Neutrophil (primary cell): ENCODE results near the gene POLN.

Source experiments
- H3K27ac ChIP-seq: fragments of 200-600 bp; sonication (generic); 2 replicates; pipeline ENCODE4 v1.5.1; 2016; ENCODE audit warnings: mild to moderate bottlenecking, moderate library complexity
- H3K27me3 ChIP-seq: fragments of 200-600 bp; sonication (generic); 2 replicates; pipeline ENCODE4 v1.6.0; 2016; ENCODE audit warnings: mild to moderate bottlenecking
- H3K36me3 ChIP-seq: fragments of 200-600 bp; sonication (generic); 2 replicates; pipeline ENCODE4 v1.5.1; 2017
- H3K4me1 ChIP-seq, 2 experiments: fragments of 200-600 bp in 1 of 2; sonication (generic) in 1 of 2; 1 replicate in 1 of 2; 2 replicates in 1 of 2; pipeline versions ENCODE4 v1.5.1 to v1.6.1; 2013 to 2016; ENCODE audit warnings: low read depth in 1 of 2, low read length in 1 of 2, mild to moderate bottlenecking in 1 of 2, moderate library complexity in 1 of 2; ENCODE audit not compliant: control insufficient read depth in 1 of 2, insufficient read depth in 1 of 2
- H3K4me3 ChIP-seq, 2 experiments: fragments of 200-600 bp in 1 of 2; sonication (generic) in 1 of 2; 1 replicate in 1 of 2; 2 replicates in 1 of 2; pipeline ENCODE4 v1.5.1; 2013 to 2016; ENCODE audit warnings: low read depth in 1 of 2, low read length in 1 of 2, mild to moderate bottlenecking in 1 of 2, moderate library complexity in 1 of 2
- H3K9me3 ChIP-seq: fragments of 200-600 bp; sonication (generic); 2 replicates; pipeline ENCODE4 v1.5.1; 2016
- TF ChIP-seq, protein P1 (sequence below): fragments of 200-600 bp; sonication (generic); IDR thresholded peaks from 2 replicates; pipeline ENCODE4 v1.5.1; 2016; ENCODE audit warnings: antibody characterized with exemption

The POLN gene

GRCh38 chr4:2155246-2155645 is 86.7 kb downstream of the POLN start:
- Histone ChIP-seq H3K4me1 (no peaks in the 10 kb centered on the region), H3K27me3 (peaks cover 10% of the 10 kb centered on the region)

GRCh38 chr4:2154215-2154740 is 87.6 kb downstream of the POLN start:
- no peak overlapping the region for H3K27ac ChIP-seq
- H3K36me3 ChIP-seq, result no peaks in the 10 kb centered on the region
- H3K9me3 ChIP-seq, result no peaks in the 10 kb centered on the region
- no peaks in the 10 kb centered on the region for H3K4me1 ChIP-seq
- peaks cover 10% of the 10 kb centered on the region for H3K27me3 ChIP-seq
- H3K4me3 ChIP-seq, result no peak overlapping the region
- TF ChIP-seq, protein P1, sequence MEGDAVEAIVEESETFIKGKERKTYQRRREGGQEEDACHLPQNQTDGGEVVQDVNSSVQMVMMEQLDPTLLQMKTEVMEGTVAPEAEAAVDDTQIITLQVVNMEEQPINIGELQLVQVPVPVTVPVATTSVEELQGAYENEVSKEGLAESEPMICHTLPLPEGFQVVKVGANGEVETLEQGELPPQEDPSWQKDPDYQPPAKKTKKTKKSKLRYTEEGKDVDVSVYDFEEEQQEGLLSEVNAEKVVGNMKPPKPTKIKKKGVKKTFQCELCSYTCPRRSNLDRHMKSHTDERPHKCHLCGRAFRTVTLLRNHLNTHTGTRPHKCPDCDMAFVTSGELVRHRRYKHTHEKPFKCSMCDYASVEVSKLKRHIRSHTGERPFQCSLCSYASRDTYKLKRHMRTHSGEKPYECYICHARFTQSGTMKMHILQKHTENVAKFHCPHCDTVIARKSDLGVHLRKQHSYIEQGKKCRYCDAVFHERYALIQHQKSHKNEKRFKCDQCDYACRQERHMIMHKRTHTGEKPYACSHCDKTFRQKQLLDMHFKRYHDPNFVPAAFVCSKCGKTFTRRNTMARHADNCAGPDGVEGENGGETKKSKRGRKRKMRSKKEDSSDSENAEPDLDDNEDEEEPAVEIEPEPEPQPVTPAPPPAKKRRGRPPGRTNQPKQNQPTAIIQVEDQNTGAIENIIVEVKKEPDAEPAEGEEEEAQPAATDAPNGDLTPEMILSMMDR, result no peak

More at GRCh38 chr4:2155246-2155645, 86.7 kb downstream of the POLN start:
- no peak overlapping the region for H3K4me3 ChIP-seq
- no peak overlapping the region for H3K27ac ChIP-seq
- H3K9me3 ChIP-seq, result no peaks in the 10 kb centered on the region
- TF ChIP-seq, protein P1, result no peak
- H3K36me3 ChIP-seq, result no peaks in the 10 kb centered on the region

GRCh38 chr4:2151544-2151943 is 90.4 kb downstream of the POLN start:
- Histone ChIP-seq H3K9me3 (no peaks in the 10 kb centered on the region), H3K27ac (no peak overlapping the region), H3K4me3 (no peak overlapping the region), H3K27me3 (peaks cover 10% of the 10 kb centered on the region), H3K36me3 (no peaks in the 10 kb centered on the region), H3K4me1 (no peaks in the 10 kb centered on the region)
- TF ChIP-seq, protein P1, result no peak

DNA sequence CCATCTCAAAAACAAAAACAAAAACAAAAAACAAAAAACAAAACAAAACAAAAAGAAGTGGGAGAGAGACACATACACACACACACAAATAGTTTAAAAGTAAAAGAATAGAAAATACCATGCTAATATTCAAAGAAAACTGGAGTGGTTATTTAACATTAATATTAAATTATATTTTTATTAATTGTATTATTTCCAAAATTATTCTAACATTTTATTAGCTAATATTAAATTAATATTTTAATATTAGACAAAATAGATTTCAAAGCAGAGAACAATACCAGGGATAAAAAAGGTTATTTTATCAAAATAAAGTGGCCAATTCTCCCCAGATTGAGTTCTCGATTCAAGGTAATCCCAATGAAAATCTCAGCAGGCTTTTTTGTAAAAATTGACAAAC is 91.8 kb downstream of the POLN start:
- no peak overlapping the region for H3K27ac ChIP-seq
- no peak overlapping the region for H3K4me3 ChIP-seq
- TF ChIP-seq, protein P1, result no peak
- no peaks in the 10 kb centered on the region for H3K36me3 ChIP-seq
- peaks cover 10% of the 10 kb centered on the region for H3K27me3 ChIP-seq
- no peaks in the 10 kb centered on the region for H3K4me1 ChIP-seq
- no peaks in the 10 kb centered on the region for H3K9me3 ChIP-seq

DNA sequence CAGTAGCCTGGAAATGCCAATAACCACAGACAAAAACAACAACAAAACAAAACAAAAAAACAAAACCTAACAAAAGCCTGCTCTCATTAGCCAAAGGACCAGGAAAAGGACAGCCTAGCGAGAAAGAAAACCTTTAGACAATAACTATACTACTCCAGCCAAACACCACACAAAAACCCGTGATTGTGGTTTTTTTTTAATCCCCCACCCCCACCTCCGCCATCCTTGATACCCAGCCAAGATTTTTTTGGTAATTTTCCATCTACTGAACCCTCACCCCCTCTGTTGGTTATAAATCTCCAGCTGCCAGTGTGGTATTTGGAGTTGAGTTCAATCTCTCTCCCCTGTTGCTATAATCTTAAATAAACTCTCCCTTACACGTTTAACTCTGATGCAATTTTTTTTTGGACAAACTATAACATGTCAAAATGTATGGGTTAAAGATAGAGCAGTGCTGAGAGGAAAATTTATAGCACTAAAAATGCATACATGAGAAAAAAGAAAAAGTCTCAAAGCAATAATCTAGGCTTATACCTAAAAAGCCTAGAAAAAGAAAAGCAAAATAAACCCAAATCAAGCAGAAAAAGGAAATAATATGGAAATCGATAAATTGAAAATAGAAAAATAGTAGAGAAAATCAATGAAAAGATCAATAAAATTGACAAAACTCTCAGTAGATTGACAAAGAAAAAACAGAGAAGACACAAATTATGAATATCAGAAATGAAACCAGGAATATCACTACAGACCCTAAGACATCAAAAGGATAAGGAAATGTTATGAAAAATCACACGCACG is 99.1 kb downstream of the POLN start:
- Histone ChIP-seq H3K27ac (no peak overlapping the region), H3K36me3 (no peaks in the 10 kb centered on the region), H3K27me3 (peaks cover 1% of the 10 kb centered on the region), H3K4me3 (no peak overlapping the region), H3K9me3 (no peaks in the 10 kb centered on the region), H3K4me1 (no peaks in the 10 kb centered on the region)
- TF ChIP-seq, protein P1, result no peak
